ENCODE measurements around the gene POLR3K.

- TF ChIP-seq CTCF (IDR thresholded peaks at IDR 0.05; ENCODE audit: low read length), result peak; percentile 94
- no peak for TF ChIP-seq EZH2 (IDR thresholded peaks at IDR 0.05; ENCODE audit: borderline replicate concordance, low read length)
Observed at GRCh38 chr16:65745-66144, 12.3 kb upstream of the POLR3K start.

All from OCI-LY1 (cell line).